Gastrocnemius medialis (tissue), 4 donors: ENCODE results near the gene MED23.

Source experiments
- POLR2A ChIP-seq, 2 donors: fragments of 450-650 bp; IDR thresholded peaks; one replicate each; pipeline ENCODE4 v1.6.1; 2017; ENCODE audit warnings: antibody characterized with exemption in 2 of 2, mild to moderate bottlenecking in 2 of 2, moderate library complexity in 2 of 2
- TF ChIP-seq, protein P1 (sequence below), 5 experiments: fragments of 450-650 bp in 3 of 5; fragments of 200-600 bp in 2 of 5; sonication (generic) in 2 of 5; IDR thresholded peaks in 4 of 5; conservative IDR thresholded peaks in 1 of 5; 1 replicate in 4 of 5; 2 replicates in 1 of 5; pipeline ENCODE4 v1.5.1; 2016 to 2019; ENCODE audit warnings: antibody characterized with exemption in 5 of 5, mild to moderate bottlenecking in 3 of 5, moderate library complexity in 3 of 5

DNA sequence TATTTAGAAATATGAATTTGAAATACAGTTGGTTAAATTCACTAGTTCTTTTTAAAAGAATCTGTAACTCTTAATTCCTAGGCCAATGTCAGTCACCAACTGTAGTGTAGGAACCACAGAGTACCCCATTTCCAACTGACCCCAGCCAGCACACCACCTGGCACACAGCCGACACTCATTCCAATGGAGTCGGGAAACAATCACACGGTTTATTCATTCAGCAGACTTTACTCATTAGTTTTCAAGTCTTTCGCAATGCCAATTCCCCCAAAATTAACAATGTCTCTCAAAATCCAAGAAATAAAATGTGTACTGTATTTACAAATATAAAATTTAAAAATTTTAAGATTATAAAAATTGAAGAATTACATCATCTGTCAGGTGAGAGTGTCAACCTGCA, 41.5 kb downstream of the MED23 start:
- TF ChIP-seq, protein P1, sequence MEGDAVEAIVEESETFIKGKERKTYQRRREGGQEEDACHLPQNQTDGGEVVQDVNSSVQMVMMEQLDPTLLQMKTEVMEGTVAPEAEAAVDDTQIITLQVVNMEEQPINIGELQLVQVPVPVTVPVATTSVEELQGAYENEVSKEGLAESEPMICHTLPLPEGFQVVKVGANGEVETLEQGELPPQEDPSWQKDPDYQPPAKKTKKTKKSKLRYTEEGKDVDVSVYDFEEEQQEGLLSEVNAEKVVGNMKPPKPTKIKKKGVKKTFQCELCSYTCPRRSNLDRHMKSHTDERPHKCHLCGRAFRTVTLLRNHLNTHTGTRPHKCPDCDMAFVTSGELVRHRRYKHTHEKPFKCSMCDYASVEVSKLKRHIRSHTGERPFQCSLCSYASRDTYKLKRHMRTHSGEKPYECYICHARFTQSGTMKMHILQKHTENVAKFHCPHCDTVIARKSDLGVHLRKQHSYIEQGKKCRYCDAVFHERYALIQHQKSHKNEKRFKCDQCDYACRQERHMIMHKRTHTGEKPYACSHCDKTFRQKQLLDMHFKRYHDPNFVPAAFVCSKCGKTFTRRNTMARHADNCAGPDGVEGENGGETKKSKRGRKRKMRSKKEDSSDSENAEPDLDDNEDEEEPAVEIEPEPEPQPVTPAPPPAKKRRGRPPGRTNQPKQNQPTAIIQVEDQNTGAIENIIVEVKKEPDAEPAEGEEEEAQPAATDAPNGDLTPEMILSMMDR (IDR thresholded peaks at IDR 0.05 in 4 of 5, conservative IDR thresholded peaks at IDR 0.05 in 1 of 5) = no peak
- TF ChIP-seq POLR2A (IDR thresholded peaks at IDR 0.05) = no peak
